ENCODE results near the gene CTNNB1. TPM values are rescaled to one million over a fixed set of nuclear protein-coding genes. Genes with fewer than 3 reads are reported as not detected.

Gene CTNNB1
- total RNA-seq, 1 experiment from 2014 or later = 460 TPM

DNA sequence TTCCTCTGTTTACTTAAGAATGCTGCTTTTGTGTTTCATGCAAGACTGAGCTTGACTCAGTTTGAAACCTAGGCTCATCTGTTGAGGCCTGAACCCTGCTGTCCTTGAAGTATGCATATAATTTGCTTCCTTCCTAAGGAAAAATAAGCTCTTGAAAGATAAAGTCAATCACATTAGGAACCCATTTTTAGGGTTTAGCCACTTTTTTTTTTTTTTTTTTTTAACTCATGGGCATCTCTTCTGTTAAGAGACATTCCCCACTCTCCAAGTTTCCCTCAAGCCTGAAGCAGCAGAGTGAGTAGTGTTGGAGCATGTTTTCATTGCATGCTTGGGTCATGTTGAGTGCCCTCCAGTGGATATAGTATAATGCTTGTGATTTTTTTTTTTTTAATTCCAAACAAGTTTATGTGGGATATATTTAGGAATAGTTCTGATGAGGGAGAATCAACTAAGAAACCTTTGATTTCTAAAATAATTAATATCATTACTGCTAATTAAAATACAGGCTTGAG, 3.6 kb downstream of the CTNNB1 start:
- H3K4me1 ChIP-seq (ENCODE audit: insufficient read depth, low read length) = peaks cover 27% of the 10 kb centered on the region
- H3K27me3 ChIP-seq (ENCODE audit: low read length) = no peaks in the 10 kb centered on the region
- POLR2A ChIA-PET (ENCODE audit: unreplicated experiment) = no interaction called here
- H3K9me3 ChIP-seq (ENCODE audit: low read length) = no peaks in the 10 kb centered on the region
- CTCF ChIA-PET = no interaction called here
- H3K4me2 ChIP-seq (ENCODE audit: low read length) = peak overlapping the region; percentile 95
- no peaks in the 10 kb centered on the region for H3K9me2 ChIP-seq (replicated peaks; ENCODE audit: low read length)
- H3F3A ChIP-seq (ENCODE audit: low read length, unreplicated experiment) = no peaks in the 10 kb centered on the region
- H3K79me2 ChIP-seq (ENCODE audit: low read length) = peaks cover 84% of the 10 kb centered on the region
- DNase-seq (peak; percentile 70), ATAC-seq (peak; percentile 16; the same call in 1 of the 2 replicates)
- no peak overlapping the region for H3K27ac ChIP-seq (ENCODE audit: low read length)
- TF ChIP-seq EZH2phosphoT487 (IDR thresholded peaks at IDR 0.05; ENCODE audit: borderline replicate concordance, low read length) = no peak
- no peak for TF ChIP-seq EZH2 (IDR thresholded peaks at IDR 0.05; ENCODE audit: low read length, unreplicated experiment)
- TF ChIP-seq, protein P1, sequence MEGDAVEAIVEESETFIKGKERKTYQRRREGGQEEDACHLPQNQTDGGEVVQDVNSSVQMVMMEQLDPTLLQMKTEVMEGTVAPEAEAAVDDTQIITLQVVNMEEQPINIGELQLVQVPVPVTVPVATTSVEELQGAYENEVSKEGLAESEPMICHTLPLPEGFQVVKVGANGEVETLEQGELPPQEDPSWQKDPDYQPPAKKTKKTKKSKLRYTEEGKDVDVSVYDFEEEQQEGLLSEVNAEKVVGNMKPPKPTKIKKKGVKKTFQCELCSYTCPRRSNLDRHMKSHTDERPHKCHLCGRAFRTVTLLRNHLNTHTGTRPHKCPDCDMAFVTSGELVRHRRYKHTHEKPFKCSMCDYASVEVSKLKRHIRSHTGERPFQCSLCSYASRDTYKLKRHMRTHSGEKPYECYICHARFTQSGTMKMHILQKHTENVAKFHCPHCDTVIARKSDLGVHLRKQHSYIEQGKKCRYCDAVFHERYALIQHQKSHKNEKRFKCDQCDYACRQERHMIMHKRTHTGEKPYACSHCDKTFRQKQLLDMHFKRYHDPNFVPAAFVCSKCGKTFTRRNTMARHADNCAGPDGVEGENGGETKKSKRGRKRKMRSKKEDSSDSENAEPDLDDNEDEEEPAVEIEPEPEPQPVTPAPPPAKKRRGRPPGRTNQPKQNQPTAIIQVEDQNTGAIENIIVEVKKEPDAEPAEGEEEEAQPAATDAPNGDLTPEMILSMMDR (conservative IDR thresholded peaks at IDR 0.05; ENCODE audit: low read depth, low read length) = peak; percentile 68
- no TSS peak for BruUV-seq (replicated peaks)
- no peak overlapping the region for H3K9ac ChIP-seq (ENCODE audit: low read length)
- peaks cover 78% of the 10 kb centered on the region for H4K20me1 ChIP-seq (ENCODE audit: low read length)
- intact Hi-C loops (cut with micrococcal nuclease) = loop anchor here (1.0 to 5.0 kb wide), 6 partner anchors 9 to 679 kb away; no protein-coding TSS in a partner anchor
- no peak overlapping the region for H2AFZ ChIP-seq (ENCODE audit: low read length)
- H3K36me3 ChIP-seq (ENCODE audit: low read depth, low read length) = peaks cover 4% of the 10 kb centered on the region; the same call in 1 of the 2 replicates
- peak overlapping the region; percentile 90 for H3K4me3 ChIP-seq (ENCODE audit: low read length)

DNA sequence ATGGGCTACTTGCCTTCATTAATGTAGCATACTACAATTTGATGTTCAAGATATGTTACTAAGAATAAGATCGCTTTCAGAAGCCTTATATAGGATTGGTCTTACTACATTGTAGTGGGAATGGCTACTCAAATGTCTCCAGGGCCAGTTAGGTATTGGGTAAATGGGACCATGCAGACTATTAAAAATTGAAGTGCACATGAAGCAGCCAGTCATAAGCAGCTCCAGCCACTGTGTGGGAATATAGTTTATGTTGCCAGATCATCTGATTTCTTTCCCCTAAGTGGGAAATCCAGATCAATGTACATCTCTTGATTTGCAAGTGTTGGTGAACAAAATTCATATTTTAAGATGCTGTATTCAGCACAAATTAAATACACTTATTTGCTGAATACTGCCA, 5.1 kb downstream of the CTNNB1 start:
- Histone ChIP-seq H3K27me3 (ENCODE audit: low read length) (no peaks in the 10 kb centered on the region), H3K9me2 (replicated peaks; ENCODE audit: low read length) (no peaks in the 10 kb centered on the region), H3F3A (ENCODE audit: low read length, unreplicated experiment) (no peaks in the 10 kb centered on the region), H3K4me1 (ENCODE audit: insufficient read depth, low read length) (peaks cover 27% of the 10 kb centered on the region), H2AFZ (ENCODE audit: low read length) (no peak overlapping the region), H3K4me3 (ENCODE audit: low read length) (no peak overlapping the region), H3K36me3 (ENCODE audit: low read depth, low read length) (peaks cover 6% of the 10 kb centered on the region; the same call in 1 of the 2 replicates), H3K4me2 (ENCODE audit: low read length) (no peak overlapping the region; the same call in 1 of the 2 replicates), H3K79me2 (ENCODE audit: low read length) (peaks cover 98% of the 10 kb centered on the region), H3K9me3 (ENCODE audit: low read length) (no peaks in the 10 kb centered on the region), H3K27ac (ENCODE audit: low read length) (no peak overlapping the region), H3K9ac (ENCODE audit: low read length) (no peak overlapping the region), H4K20me1 (ENCODE audit: low read length) (peaks cover 93% of the 10 kb centered on the region)
- TF ChIP-seq, protein P1 (conservative IDR thresholded peaks at IDR 0.05; ENCODE audit: low read depth, low read length) = no peak
- intact Hi-C loops (cut with micrococcal nuclease) = loop anchor here (5.0 kb wide), 5 partner anchors 63 to 678 kb away; no protein-coding TSS in a partner anchor
- ChIA-PET CTCF (no interaction called here), POLR2A (ENCODE audit: unreplicated experiment) (no interaction called here)
- DNase-seq (no peak), ATAC-seq (no peak)
- no TSS peak for BruUV-seq (replicated peaks)

DNA sequence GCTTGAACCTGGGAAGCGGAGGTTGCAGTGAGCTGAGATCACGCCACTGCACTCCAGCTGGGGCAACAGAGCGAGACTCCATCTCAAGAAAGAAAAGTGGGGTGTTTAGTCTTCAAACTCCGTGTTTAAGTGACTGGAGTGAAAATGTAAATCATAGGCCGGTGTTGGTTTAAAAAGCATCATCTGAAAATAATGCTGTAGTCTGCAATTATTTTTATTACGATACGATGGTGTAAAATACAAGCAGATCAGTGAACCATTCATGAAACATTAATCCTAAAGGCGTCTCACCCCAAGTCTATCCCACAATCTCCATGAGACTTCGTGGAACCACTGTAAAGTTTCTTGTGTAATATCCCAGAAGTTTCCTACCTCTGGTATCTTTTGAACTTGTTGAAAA, 6.3 kb downstream of the CTNNB1 start:
- Histone ChIP-seq H3K27me3 (ENCODE audit: low read length) (no peaks in the 10 kb centered on the region), H3K9me2 (replicated peaks; ENCODE audit: low read length) (no peaks in the 10 kb centered on the region), H3K79me2 (ENCODE audit: low read length) (peaks cover 100% of the 10 kb centered on the region), H3K27ac (ENCODE audit: low read length) (no peak overlapping the region), H4K20me1 (ENCODE audit: low read length) (peaks cover 95% of the 10 kb centered on the region), H2AFZ (ENCODE audit: low read length) (no peak overlapping the region), H3K36me3 (ENCODE audit: low read depth, low read length) (peaks cover 13% of the 10 kb centered on the region; the same call in 1 of the 2 replicates), H3K4me2 (ENCODE audit: low read length) (no peak overlapping the region), H3K4me1 (ENCODE audit: insufficient read depth, low read length) (peaks cover 27% of the 10 kb centered on the region), H3K9me3 (ENCODE audit: low read length) (no peaks in the 10 kb centered on the region), H3K9ac (ENCODE audit: low read length) (no peak overlapping the region), H3K4me3 (ENCODE audit: low read length) (no peak overlapping the region), H3F3A (ENCODE audit: low read length, unreplicated experiment) (no peaks in the 10 kb centered on the region)
- no TSS peak for BruUV-seq (replicated peaks)
- TF ChIP-seq EZH2phosphoT487 (IDR thresholded peaks at IDR 0.05; ENCODE audit: borderline replicate concordance, low read length) (no peak), EZH2 (IDR thresholded peaks at IDR 0.05; ENCODE audit: low read length, unreplicated experiment) (no peak)
- TF ChIP-seq, protein P1 (conservative IDR thresholded peaks at IDR 0.05; ENCODE audit: low read depth, low read length) = no peak
- POLR2A ChIA-PET (ENCODE audit: unreplicated experiment) = no interaction called here
- no peak for DNase-seq
- CTCF ChIA-PET = no interaction called here
- intact Hi-C loops (cut with micrococcal nuclease) = no loop called here
- ATAC-seq = no peak
